GM23338 (cell line): ENCODE measurements around the gene TNFAIP8L1. TPM values are rescaled to one million over a fixed set of nuclear protein-coding genes. Genes with fewer than 3 reads are reported as not detected.

Experiments
- ATAC-seq: fragments of 200-7000 bp; cut with Tn5 transposase; 3 replicates; pipeline ENCODE4 v1.9.1; 2020
- DNase-seq: peaks from one replicate; pipeline ENCODE4 v3.0.0-alpha.2; 2015; ENCODE audit warnings: low spot score
- H2AFZ ChIP-seq: fragments of 200-600 bp; sonication (generic); 2 replicates; pipeline ENCODE4 v1.8.0; 2016; ENCODE audit warnings: antibody characterized with exemption, mild to moderate bottlenecking, moderate library complexity
- H3F3A ChIP-seq: fragments of 200-600 bp; sonication (generic); replicated peaks from 2 replicates; pipeline ENCODE4 v1.8.0; 2017; ENCODE audit warnings: antibody characterized with exemption, mixed run types, low read depth
- H3K27ac ChIP-seq: fragments of 200-600 bp; sonication (generic); 2 replicates; pipeline ENCODE4 v1.6.1; 2016; ENCODE audit warnings: low read depth
- H3K27me3 ChIP-seq: fragments of 200-600 bp; sonication (generic); 2 replicates; pipeline ENCODE4 v1.8.0; 2016; ENCODE audit warnings: mild to moderate bottlenecking, mixed run types, moderate library complexity; ENCODE audit not compliant: insufficient read depth
- H3K36me3 ChIP-seq: fragments of 200-600 bp; sonication (generic); 2 replicates; pipeline ENCODE4 v1.8.0; 2016; ENCODE audit warnings: mild to moderate bottlenecking; ENCODE audit not compliant: insufficient read depth
- H3K4me1 ChIP-seq: fragments of 200-600 bp; sonication (generic); 2 replicates; pipeline ENCODE4 v1.8.0; 2016; ENCODE audit warnings: mild to moderate bottlenecking, moderate library complexity; ENCODE audit not compliant: insufficient read depth
- H3K4me2 ChIP-seq: fragments of 200-600 bp; sonication (generic); 2 replicates; pipeline ENCODE4 v1.7.1; 2017; ENCODE audit warnings: mixed run types
- H3K4me3 ChIP-seq: fragments of 200-600 bp; sonication (generic); 2 replicates; pipeline ENCODE4 v1.6.1; 2016; ENCODE audit warnings: mixed run types
- H3K79me2 ChIP-seq: fragments of 200-600 bp; sonication (generic); replicated peaks from 2 replicates; pipeline ENCODE4 v1.8.0; 2017; ENCODE audit warnings: mild to moderate bottlenecking; ENCODE audit not compliant: insufficient read depth
- H3K9me2 ChIP-seq: fragments of 200-600 bp; sonication (generic); 2 replicates; pipeline ENCODE4 v1.8.0; 2017; ENCODE audit not compliant: insufficient read depth
- H4K20me1 ChIP-seq: fragments of 200-600 bp; sonication (generic); replicated peaks from 2 replicates; pipeline ENCODE4 v1.8.0; 2017; ENCODE audit warnings: mild to moderate bottlenecking; ENCODE audit not compliant: insufficient read depth
- H3K27ac Mint-ChIP-seq: 2 replicates; pipeline ENCODE4 v1.8.0; 2020; ENCODE audit warnings: inconsistent platforms, mild to moderate bottlenecking, moderate library complexity, mixed read lengths
- H3K27me3 Mint-ChIP-seq: 3 replicates; pipeline ENCODE4 v1.8.0; 2022; ENCODE audit warnings: low read depth, mild to moderate bottlenecking, moderate library complexity, mixed read lengths, inconsistent platforms; ENCODE audit not compliant: insufficient read depth, poor library complexity
- H3K36me3 Mint-ChIP-seq: 3 replicates; pipeline ENCODE4 v1.8.0; 2021; ENCODE audit warnings: low read depth, mild to moderate bottlenecking, inconsistent platforms, moderate library complexity, mixed read lengths
- H3K4me1 Mint-ChIP-seq: 3 replicates; pipeline ENCODE4 v1.8.0; 2020; ENCODE audit warnings: mild to moderate bottlenecking, inconsistent platforms, mixed read lengths
- H3K4me3 Mint-ChIP-seq: 3 replicates; pipeline ENCODE4 v1.8.0; 2021; ENCODE audit warnings: moderate library complexity, mild to moderate bottlenecking, inconsistent platforms, mixed read lengths
- H3K9me3 Mint-ChIP-seq: 3 replicates; pipeline ENCODE4 v1.8.0; 2020; ENCODE audit warnings: moderate library complexity, mild to moderate bottlenecking, inconsistent platforms, mixed read lengths
- CREB1 ChIP-seq: fragments of 250-450 bp; sonication (Bioruptor Pico); IDR thresholded peaks from 2 replicates; pipeline ENCODE4 v1.5.0; 2020; ENCODE audit warnings: low read depth, mild to moderate bottlenecking, moderate library complexity
- CTCF ChIP-seq, 2 experiments: fragments of 200-600 bp in 1 of 2; sonication (generic) in 1 of 2; conservative IDR thresholded peaks; 2 replicates each; pipeline versions ENCODE4 v1.5.1 to v1.6.1; 2016 to 2017; ENCODE audit warnings: antibody characterized with exemption in 2 of 2, low read depth in 2 of 2, mild to moderate bottlenecking in 2 of 2, moderate library complexity in 1 of 2
- ETS1 ChIP-seq: IDR thresholded peaks from 2 replicates; pipeline ENCODE4 v1.6.1; 2016; ENCODE audit warnings: antibody characterized with exemption
- EZH2 ChIP-seq: fragments of 200-600 bp; sonication (generic); IDR thresholded peaks from one replicate; pipeline ENCODE4 v1.8.0; 2017; ENCODE audit warnings: antibody characterized with exemption, mild to moderate bottlenecking, low read depth; ENCODE audit not compliant: unreplicated experiment
- EZH2phosphoT487 ChIP-seq: fragments of 200-600 bp; sonication (generic); IDR thresholded peaks from one replicate; pipeline ENCODE4 v1.8.1; 2018; ENCODE audit warnings: antibody characterized with exemption; ENCODE audit not compliant: unreplicated experiment
- JUNB ChIP-seq: IDR thresholded peaks from one replicate; pipeline ENCODE4 v1.6.1; 2016; ENCODE audit warnings: antibody characterized with exemption; ENCODE audit not compliant: unreplicated experiment
- NANOG ChIP-seq: IDR thresholded peaks from 2 replicates; pipeline ENCODE4 v1.6.1; 2016; ENCODE audit warnings: antibody characterized with exemption, borderline replicate concordance
- POLR2AphosphoS5 ChIP-seq: IDR thresholded peaks from 2 replicates; pipeline ENCODE4 v1.6.1; 2016; ENCODE audit warnings: antibody characterized with exemption, low read depth
- STAT1 ChIP-seq: IDR thresholded peaks from one replicate; pipeline ENCODE4 v1.6.1; 2016; ENCODE audit warnings: antibody characterized with exemption; ENCODE audit not compliant: unreplicated experiment
- ZNF114 ChIP-seq: fragments of 250-450 bp; sonication (Bioruptor Pico); IDR thresholded peaks from 2 replicates; pipeline ENCODE4 v1.5.0; 2020; ENCODE audit warnings: mild to moderate bottlenecking, moderate library complexity
- ZNF331 ChIP-seq: fragments of 250-450 bp; sonication (Bioruptor Pico); IDR thresholded peaks from 2 replicates; pipeline ENCODE4 v1.5.0; 2020; ENCODE audit warnings: low read depth, mild to moderate bottlenecking, moderate library complexity
- polyA plus RNA-seq: library from polyadenylated mRNA; unstranded; fragments of >200 nt; fragmentation: Nextera tagmentation; extraction: Ambion mirVana; gene quantifications from 2 replicates; pipeline ENCODE4 v1.2.1, GENCODE V29; 2016
- total RNA-seq: library from RNA; depleted of rRNA; stranded (reverse); fragments of >200 nt; shearing (Covaris generic); gene quantifications from 2 replicates; pipeline ENCODE4 v1.2.3, GENCODE V29; 2014
- TF ChIP-seq, protein P1 (sequence below): IDR thresholded peaks from one replicate; pipeline ENCODE4 v1.6.1; 2018; ENCODE audit warnings: antibody characterized with exemption; ENCODE audit not compliant: unreplicated experiment

Gene TNFAIP8L1
- total and polyA plus RNA-seq, 2 experiments from 2014 or later = 2.7 to 4.1 TPM

DNA sequence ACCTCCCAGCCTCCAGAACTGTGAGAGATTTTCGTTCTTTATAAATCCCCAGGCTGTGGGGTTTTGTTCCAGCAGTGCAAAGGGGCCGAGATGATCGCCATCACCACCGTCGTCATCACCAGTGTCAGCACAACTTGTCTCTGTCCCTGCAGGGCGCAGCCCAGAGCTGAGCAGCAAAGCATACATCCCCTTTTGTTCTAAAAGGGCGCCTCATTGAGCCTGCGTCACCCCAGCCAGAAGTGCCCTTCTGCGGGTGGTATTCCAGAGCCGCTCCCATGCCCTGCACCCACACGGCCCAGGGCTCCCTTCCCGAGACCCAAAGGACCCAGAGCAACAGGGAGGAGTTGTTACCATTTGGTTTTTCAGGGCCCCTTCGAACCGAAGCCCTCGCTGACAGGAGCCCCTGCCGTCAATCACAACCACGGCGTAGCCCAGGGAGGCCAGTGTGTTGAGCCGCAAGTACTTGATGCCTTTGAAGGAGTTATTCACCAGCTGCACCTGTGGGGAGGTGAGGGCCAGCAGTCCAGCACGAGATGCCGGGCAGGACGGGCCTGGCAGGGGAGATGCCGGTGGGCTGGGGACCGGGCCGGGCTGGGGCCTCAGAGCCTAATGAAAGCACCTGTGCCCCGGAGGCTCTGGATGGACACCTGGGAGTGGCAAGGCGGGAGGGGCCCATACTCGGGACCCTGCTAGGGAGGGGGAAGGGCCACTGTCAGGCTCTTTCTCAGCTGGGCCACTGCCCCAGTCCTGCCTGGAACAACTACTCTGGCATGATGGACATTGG is 45.2 kb downstream of the TNFAIP8L1 start:
- DNase-seq (no peak), ATAC-seq (no peak)
- no peaks in the 10 kb centered on the region for H3K4me1 ChIP-seq
- H4K20me1 ChIP-seq = no peaks in the 10 kb centered on the region
- H3K4me3 ChIP-seq = no peak overlapping the region
- peaks cover 3% of the 10 kb centered on the region; the same call in 1 of the 2 replicates for H3K36me3 ChIP-seq
- no peaks in the 10 kb centered on the region for H3K9me2 ChIP-seq
- Mint-ChIP-seq H3K27me3 (peaks cover 3% of the 10 kb centered on the region), H3K4me3 (no peak overlapping the region), H3K9me3 (no peaks in the 10 kb centered on the region), H3K36me3 (peaks cover 16% of the 10 kb centered on the region), H3K4me1 (no peaks in the 10 kb centered on the region), H3K27ac (no peak overlapping the region)
- H3K27ac ChIP-seq = no peak overlapping the region
- TF ChIP-seq CREB1 (CRISPR knock-in tag) (no peak), JUNB (no peak), ZNF331 (no peak), ETS1 (no peak), NANOG (no peak)
- no peak overlapping the region for H3K4me2 ChIP-seq
- H3K79me2 ChIP-seq = no peaks in the 10 kb centered on the region
- no peak overlapping the region for H2AFZ ChIP-seq
- no peaks in the 10 kb centered on the region for H3K27me3 ChIP-seq
- H3F3A ChIP-seq = no peaks in the 10 kb centered on the region

- Mint-ChIP-seq H3K27me3 (peaks cover 3% of the 10 kb centered on the region), H3K9me3 (no peaks in the 10 kb centered on the region), H3K4me1 (no peaks in the 10 kb centered on the region), H3K36me3 (peaks cover 19% of the 10 kb centered on the region), H3K4me3 (no peak overlapping the region), H3K27ac (no peak overlapping the region)
- Histone ChIP-seq H3K79me2 (no peaks in the 10 kb centered on the region), H3K9me2 (no peaks in the 10 kb centered on the region), H3K36me3 (peaks cover 3% of the 10 kb centered on the region; the same call in 1 of the 2 replicates), H3K4me3 (no peak overlapping the region), H3K4me1 (no peaks in the 10 kb centered on the region), H3K4me2 (no peak overlapping the region), H3F3A (no peaks in the 10 kb centered on the region), H3K27me3 (no peaks in the 10 kb centered on the region), H4K20me1 (no peaks in the 10 kb centered on the region), H2AFZ (no peak overlapping the region), H3K27ac (no peak overlapping the region)
- DNase-seq = no peak
- ATAC-seq = no peak
- TF ChIP-seq EZH2phosphoT487 = no peak
- no peak for TF ChIP-seq EZH2
- TF ChIP-seq CREB1 (CRISPR knock-in tag) = no peak
- TF ChIP-seq STAT1 = no peak
- no peak for TF ChIP-seq CTCF (conservative IDR thresholded peaks at IDR 0.05; ENCODE audit: low read depth in 2 of 2)
- TF ChIP-seq ETS1 = no peak
- no peak for TF ChIP-seq JUNB
- no peak for TF ChIP-seq POLR2AphosphoS5
- TF ChIP-seq ZNF114 (CRISPR knock-in tag) = no peak
- TF ChIP-seq NANOG = no peak
- no peak for TF ChIP-seq ZNF331
- TF ChIP-seq, protein P1, sequence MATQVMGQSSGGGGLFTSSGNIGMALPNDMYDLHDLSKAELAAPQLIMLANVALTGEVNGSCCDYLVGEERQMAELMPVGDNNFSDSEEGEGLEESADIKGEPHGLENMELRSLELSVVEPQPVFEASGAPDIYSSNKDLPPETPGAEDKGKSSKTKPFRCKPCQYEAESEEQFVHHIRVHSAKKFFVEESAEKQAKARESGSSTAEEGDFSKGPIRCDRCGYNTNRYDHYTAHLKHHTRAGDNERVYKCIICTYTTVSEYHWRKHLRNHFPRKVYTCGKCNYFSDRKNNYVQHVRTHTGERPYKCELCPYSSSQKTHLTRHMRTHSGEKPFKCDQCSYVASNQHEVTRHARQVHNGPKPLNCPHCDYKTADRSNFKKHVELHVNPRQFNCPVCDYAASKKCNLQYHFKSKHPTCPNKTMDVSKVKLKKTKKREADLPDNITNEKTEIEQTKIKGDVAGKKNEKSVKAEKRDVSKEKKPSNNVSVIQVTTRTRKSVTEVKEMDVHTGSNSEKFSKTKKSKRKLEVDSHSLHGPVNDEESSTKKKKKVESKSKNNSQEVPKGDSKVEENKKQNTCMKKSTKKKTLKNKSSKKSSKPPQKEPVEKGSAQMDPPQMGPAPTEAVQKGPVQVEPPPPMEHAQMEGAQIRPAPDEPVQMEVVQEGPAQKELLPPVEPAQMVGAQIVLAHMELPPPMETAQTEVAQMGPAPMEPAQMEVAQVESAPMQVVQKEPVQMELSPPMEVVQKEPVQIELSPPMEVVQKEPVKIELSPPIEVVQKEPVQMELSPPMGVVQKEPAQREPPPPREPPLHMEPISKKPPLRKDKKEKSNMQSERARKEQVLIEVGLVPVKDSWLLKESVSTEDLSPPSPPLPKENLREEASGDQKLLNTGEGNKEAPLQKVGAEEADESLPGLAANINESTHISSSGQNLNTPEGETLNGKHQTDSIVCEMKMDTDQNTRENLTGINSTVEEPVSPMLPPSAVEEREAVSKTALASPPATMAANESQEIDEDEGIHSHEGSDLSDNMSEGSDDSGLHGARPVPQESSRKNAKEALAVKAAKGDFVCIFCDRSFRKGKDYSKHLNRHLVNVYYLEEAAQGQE = no peak
Observed at GRCh38 chr19:4686700-4687099, 47.4 kb downstream of the TNFAIP8L1 start.
